ENCODE data around the gene TAF4. TPM values are rescaled to one million over a fixed set of nuclear protein-coding genes. Genes with fewer than 3 reads are reported as not detected.

TAF4 gene
- total RNA-seq, 2 donors from 2014 or later, result 10.4 to 11.0 TPM

GRCh38 chr20:61929971-61930666 is 135.6 kb downstream of the TAF4 start:
- no peak overlapping the region for H3K27ac ChIP-seq
- no peaks in the 10 kb centered on the region for H3K4me1 ChIP-seq (ENCODE audit: control insufficient read depth in 1 of 2, low read depth in 2 of 2)
- ATAC-seq (ENCODE audit: insufficient number of reproducible peaks, low FRiP score, low read depth) (no peak), DNase-seq (ENCODE audit: low spot score) (no peak)
- TF ChIP-seq CTCF (IDR thresholded peaks at IDR 0.05), result no peak
- no peak overlapping the region for H3K4me3 ChIP-seq
- H3K36me3 ChIP-seq, result no peaks in the 10 kb centered on the region
- H3K27me3 ChIP-seq (replicated peaks; ENCODE audit: insufficient read depth), result no peaks in the 10 kb centered on the region
- H3K9me3 ChIP-seq, result no peaks in the 10 kb centered on the region

GRCh38 chr20:61929561-61929960 is 136.1 kb downstream of the TAF4 start:
- H3K27ac ChIP-seq, result no peak overlapping the region
- no peaks in the 10 kb centered on the region for H3K27me3 ChIP-seq (replicated peaks; ENCODE audit: insufficient read depth)
- no peak for ATAC-seq (ENCODE audit: insufficient number of reproducible peaks, low FRiP score, low read depth)
- no peak for DNase-seq (ENCODE audit: low spot score)
- H3K4me1 ChIP-seq (ENCODE audit: control insufficient read depth in 1 of 2, low read depth in 2 of 2), result no peaks in the 10 kb centered on the region
- TF ChIP-seq CTCF (IDR thresholded peaks at IDR 0.05), result no peak
- H3K9me3 ChIP-seq, result no peaks in the 10 kb centered on the region
- no peaks in the 10 kb centered on the region for H3K36me3 ChIP-seq
- H3K4me3 ChIP-seq, result no peak overlapping the region

- TF ChIP-seq CTCF (IDR thresholded peaks at IDR 0.05), result no peak
- no peak for DNase-seq (ENCODE audit: low spot score)
- Histone ChIP-seq H3K4me3 (no peak overlapping the region), H3K27ac (no peak overlapping the region), H3K36me3 (no peaks in the 10 kb centered on the region), H3K27me3 (replicated peaks; ENCODE audit: insufficient read depth) (no peaks in the 10 kb centered on the region), H3K4me1 (ENCODE audit: control insufficient read depth in 1 of 2, low read depth in 2 of 2) (no peaks in the 10 kb centered on the region), H3K9me3 (no peaks in the 10 kb centered on the region)
- ATAC-seq (ENCODE audit: insufficient number of reproducible peaks, low FRiP score, low read depth), result no peak
These were observed 137.7 kb downstream of the TAF4 start for GRCh38 chr20:61927826-61928541.

- DNase-seq (ENCODE audit: low spot score) (no peak), ATAC-seq (ENCODE audit: insufficient number of reproducible peaks, low FRiP score, low read depth) (no peak)
- no peaks in the 10 kb centered on the region for H3K27me3 ChIP-seq (replicated peaks; ENCODE audit: insufficient read depth)
- H3K9me3 ChIP-seq, result no peaks in the 10 kb centered on the region
- no peak overlapping the region for H3K27ac ChIP-seq
- H3K4me1 ChIP-seq (ENCODE audit: control insufficient read depth in 1 of 2, low read depth in 2 of 2), result no peaks in the 10 kb centered on the region
- H3K36me3 ChIP-seq, result no peaks in the 10 kb centered on the region
- H3K4me3 ChIP-seq, result no peak overlapping the region
- no peak for TF ChIP-seq CTCF (IDR thresholded peaks at IDR 0.05)
These were observed 138.4 kb downstream of the TAF4 start for GRCh38 chr20:61927193-61927825.

GRCh38 chr20:61926796-61927192 is 138.9 kb downstream of the TAF4 start:
- H3K4me3 ChIP-seq, result no peak overlapping the region
- H3K36me3 ChIP-seq, result no peaks in the 10 kb centered on the region
- no peak for TF ChIP-seq CTCF (IDR thresholded peaks at IDR 0.05)
- DNase-seq (ENCODE audit: low spot score) (no peak), ATAC-seq (ENCODE audit: insufficient number of reproducible peaks, low FRiP score, low read depth) (no peak)
- no peak overlapping the region for H3K27ac ChIP-seq
- H3K4me1 ChIP-seq (ENCODE audit: control insufficient read depth in 1 of 2, low read depth in 2 of 2), result no peaks in the 10 kb centered on the region
- no peaks in the 10 kb centered on the region for H3K27me3 ChIP-seq (replicated peaks; ENCODE audit: insufficient read depth)
- H3K9me3 ChIP-seq, result no peaks in the 10 kb centered on the region
